Mammary microvascular endothelial cell (primary cell): ENCODE results near the gene NDUFB6. TPM values are rescaled to one million over a fixed set of nuclear protein-coding genes. Genes with fewer than 3 reads are reported as not detected.

Experiments used
- total RNA-seq: library from RNA; depleted of rRNA; stranded (reverse); fragments of >200 nt; gene quantifications from 2 replicates; pipeline ENCODE4 v1.2.3, GENCODE V29; 2015

Gene NDUFB6
- total RNA-seq, result 91.9 and 114 TPM in 2 replicates

GRCh38 chr9:32572900-32573523, at the start of gene NDUFB6:
NDUFB6 (minus strand) TSS chr9:32573159; CDS start chr9:32573060, 99 bp downstream.

GRCh38 chr9:32552172-32552872, 20.6 kb downstream of the NDUFB6 start, which contains the start of the genes SMIM27 and TOPORS:
SMIM27 (plus strand) TSS chr9:32552327; CDS start chr9:32552435, 108 bp downstream.
TOPORS (minus strand) TSS chr9:32552586; CDS start chr9:32552436, 150 bp downstream.

GRCh38 chr9:32526041-32526706, 46.8 kb downstream of the NDUFB6 start, which contains the start of gene RIGI:
RIGI (minus strand) TSS chr9:32526196; CDS start chr9:32526166, 30 bp downstream.

Other genes starting within 250 kb of the NDUFB6 start
- gene ACO1, start 188.5 kb downstream of the NDUFB6 start, total RNA-seq, result 76.7 and 82.2 TPM in 2 replicates
- gene RIGI, start 47.0 kb downstream of the NDUFB6 start, total RNA-seq, result 37.7 and 40.3 TPM in 2 replicates
- 2.8 and 5.0 TPM in 2 replicates for gene SMIM27, start 20.8 kb downstream of the NDUFB6 start, total RNA-seq
- gene TOPORS, start 20.6 kb downstream of the NDUFB6 start, total RNA-seq, result 18.4 and 19.5 TPM in 2 replicates
- gene TAF1L, start 62.5 kb upstream of the NDUFB6 start, total RNA-seq, result not detected in 2 replicates
- gene TMEM215, start 210.4 kb upstream of the NDUFB6 start, total RNA-seq, result not detected in 2 replicates